Fibroblast of lung (primary cell): ENCODE measurements around the gene SSBP1.

Source experiments
- EZH2 ChIP-seq: IDR thresholded peaks from 2 replicates; pipeline ENCODE4 v1.5.1; 2012; ENCODE audit warnings: low read length, control low read depth, mild to moderate bottlenecking; ENCODE audit errors: missing control alignments
- TF ChIP-seq, protein P1 (sequence below), 2 donors: IDR thresholded peaks in 1 of 2; conservative IDR thresholded peaks in 1 of 2; 1 replicate in 1 of 2; 2 replicates in 1 of 2; pipeline ENCODE4 v1.5.1; 2011 to 2012; ENCODE audit warnings: low read length in 2 of 2, control low read depth in 1 of 2, inconsistent platforms in 1 of 2, low read depth in 1 of 2, mild to moderate bottlenecking in 1 of 2

GRCh38 chr7:141702047-141702567, 36.1 kb upstream of the SSBP1 start, which contains the start of gene DENND11:
- TF ChIP-seq, protein P1, sequence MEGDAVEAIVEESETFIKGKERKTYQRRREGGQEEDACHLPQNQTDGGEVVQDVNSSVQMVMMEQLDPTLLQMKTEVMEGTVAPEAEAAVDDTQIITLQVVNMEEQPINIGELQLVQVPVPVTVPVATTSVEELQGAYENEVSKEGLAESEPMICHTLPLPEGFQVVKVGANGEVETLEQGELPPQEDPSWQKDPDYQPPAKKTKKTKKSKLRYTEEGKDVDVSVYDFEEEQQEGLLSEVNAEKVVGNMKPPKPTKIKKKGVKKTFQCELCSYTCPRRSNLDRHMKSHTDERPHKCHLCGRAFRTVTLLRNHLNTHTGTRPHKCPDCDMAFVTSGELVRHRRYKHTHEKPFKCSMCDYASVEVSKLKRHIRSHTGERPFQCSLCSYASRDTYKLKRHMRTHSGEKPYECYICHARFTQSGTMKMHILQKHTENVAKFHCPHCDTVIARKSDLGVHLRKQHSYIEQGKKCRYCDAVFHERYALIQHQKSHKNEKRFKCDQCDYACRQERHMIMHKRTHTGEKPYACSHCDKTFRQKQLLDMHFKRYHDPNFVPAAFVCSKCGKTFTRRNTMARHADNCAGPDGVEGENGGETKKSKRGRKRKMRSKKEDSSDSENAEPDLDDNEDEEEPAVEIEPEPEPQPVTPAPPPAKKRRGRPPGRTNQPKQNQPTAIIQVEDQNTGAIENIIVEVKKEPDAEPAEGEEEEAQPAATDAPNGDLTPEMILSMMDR (conservative IDR thresholded peaks at IDR 0.05 in 1 of 2, IDR thresholded peaks at IDR 0.05 in 1 of 2; ENCODE audit: low read depth in 1 of 2, low read length in 2 of 2) = no peak
- no peak for TF ChIP-seq EZH2
